ENCODE data around the gene SELENOO.

- TF ChIP-seq, protein P1, sequence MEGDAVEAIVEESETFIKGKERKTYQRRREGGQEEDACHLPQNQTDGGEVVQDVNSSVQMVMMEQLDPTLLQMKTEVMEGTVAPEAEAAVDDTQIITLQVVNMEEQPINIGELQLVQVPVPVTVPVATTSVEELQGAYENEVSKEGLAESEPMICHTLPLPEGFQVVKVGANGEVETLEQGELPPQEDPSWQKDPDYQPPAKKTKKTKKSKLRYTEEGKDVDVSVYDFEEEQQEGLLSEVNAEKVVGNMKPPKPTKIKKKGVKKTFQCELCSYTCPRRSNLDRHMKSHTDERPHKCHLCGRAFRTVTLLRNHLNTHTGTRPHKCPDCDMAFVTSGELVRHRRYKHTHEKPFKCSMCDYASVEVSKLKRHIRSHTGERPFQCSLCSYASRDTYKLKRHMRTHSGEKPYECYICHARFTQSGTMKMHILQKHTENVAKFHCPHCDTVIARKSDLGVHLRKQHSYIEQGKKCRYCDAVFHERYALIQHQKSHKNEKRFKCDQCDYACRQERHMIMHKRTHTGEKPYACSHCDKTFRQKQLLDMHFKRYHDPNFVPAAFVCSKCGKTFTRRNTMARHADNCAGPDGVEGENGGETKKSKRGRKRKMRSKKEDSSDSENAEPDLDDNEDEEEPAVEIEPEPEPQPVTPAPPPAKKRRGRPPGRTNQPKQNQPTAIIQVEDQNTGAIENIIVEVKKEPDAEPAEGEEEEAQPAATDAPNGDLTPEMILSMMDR (IDR thresholded peaks at IDR 0.05; ENCODE audit: borderline replicate concordance, extremely low read depth, low read length, poor library complexity, severe bottlenecking): no peak
- no peak for TF ChIP-seq EZH2 (IDR thresholded peaks at IDR 0.05; ENCODE audit: borderline replicate concordance, low read depth, low read length, severe bottlenecking)
Measured at GRCh38 chr22:50178471-50178864, 22.3 kb upstream of the SELENOO start.

Data from DND-41 (cell line).